Loucy (cell line): Measurements from ENCODE around the gene HSF2.

ENCODE experiments used
- H2AFZ ChIP-seq: fragments of 200-600 bp; sonication (generic); 2 replicates; pipeline ENCODE4 v1.6.0; 2016; ENCODE audit warnings: antibody characterized with exemption, mild to moderate bottlenecking, low read length, moderate library complexity
- H3F3A ChIP-seq: fragments of 200-600 bp; 2 replicates; pipeline ENCODE4 v1.6.0; 2016; ENCODE audit warnings: antibody characterized with exemption, low read depth, mild to moderate bottlenecking
- H3K27me3 ChIP-seq: fragments of 200-600 bp; sonication (generic); 2 replicates; pipeline ENCODE4 v1.6.1; 2014; ENCODE audit warnings: low read length, mild to moderate bottlenecking; ENCODE audit not compliant: insufficient read depth, poor library complexity, severe bottlenecking
- H3K36me3 ChIP-seq: fragments of 200-600 bp; sonication (generic); 2 replicates; pipeline ENCODE4 v1.6.1; 2016; ENCODE audit warnings: low read length; ENCODE audit not compliant: insufficient read depth
- H3K4me1 ChIP-seq: fragments of 200-600 bp; sonication (generic); 2 replicates; pipeline ENCODE4 v1.5.1; 2014; ENCODE audit warnings: low read length, mild to moderate bottlenecking; ENCODE audit not compliant: insufficient read depth, poor library complexity, severe bottlenecking
- H3K4me2 ChIP-seq: fragments of 200-600 bp; sonication (generic); 2 replicates; pipeline ENCODE4 v1.6.0; 2014; ENCODE audit warnings: antibody characterized with exemption, low read length, low read depth, mild to moderate bottlenecking; ENCODE audit not compliant: poor library complexity, severe bottlenecking
- H3K4me3 ChIP-seq: fragments of 200-600 bp; sonication (generic); 2 replicates; pipeline ENCODE4 v1.5.1; 2014; ENCODE audit warnings: low read length, mild to moderate bottlenecking, mixed read lengths; ENCODE audit not compliant: poor library complexity, severe bottlenecking
- H3K79me2 ChIP-seq: fragments of 200-600 bp; sonication (generic); 2 replicates; pipeline ENCODE4 v1.6.1; 2014; ENCODE audit warnings: low read length; ENCODE audit not compliant: insufficient read depth
- H3K9ac ChIP-seq: fragments of 200-600 bp; sonication (generic); 2 replicates; pipeline ENCODE4 v1.6.0; 2014; ENCODE audit warnings: mild to moderate bottlenecking, low read depth, low read length, moderate library complexity; ENCODE audit not compliant: poor library complexity, severe bottlenecking
- H3K9me2 ChIP-seq: fragments of 200-600 bp; sonication (generic); replicated peaks from 2 replicates; pipeline ENCODE4 v1.6.1; 2016; ENCODE audit warnings: low read depth, low read length, mixed read lengths
- H3K9me3 ChIP-seq: fragments of 200-600 bp; sonication (generic); 2 replicates; pipeline ENCODE4 v1.6.1; 2014; ENCODE audit warnings: mild to moderate bottlenecking, antibody characterized with exemption, low read length, low read depth; ENCODE audit not compliant: insufficient read depth
- H4K20me1 ChIP-seq: fragments of 200-600 bp; sonication (generic); 2 replicates; pipeline ENCODE4 v1.6.0; 2014; ENCODE audit warnings: antibody characterized with exemption, low read length, mild to moderate bottlenecking; ENCODE audit not compliant: insufficient read depth, poor library complexity, severe bottlenecking
- CTCF ChIP-seq: fragments of 200-600 bp; sonication (generic); conservative IDR thresholded peaks from 2 replicates; pipeline ENCODE4 v1.5.1; 2014; ENCODE audit warnings: mild to moderate bottlenecking, antibody characterized with exemption, low read length
- EZH2phosphoT487 ChIP-seq: fragments of 200-600 bp; IDR thresholded peaks from 2 replicates; pipeline ENCODE4 v1.6.1; 2018; ENCODE audit warnings: antibody characterized with exemption, mild to moderate bottlenecking, moderate library complexity, borderline replicate concordance

The HSF2 gene

GRCh38 chr6:122426597-122426996 lies 27.1 kb downstream of the HSF2 start:
- Histone ChIP-seq H3K9me2 (no peaks in the 10 kb centered on the region), H4K20me1 (no peaks in the 10 kb centered on the region), H3K9me3 (no peaks in the 10 kb centered on the region), H3K36me3 (peaks cover 89% of the 10 kb centered on the region; the same call in 1 of the 2 replicates), H2AFZ (no peak overlapping the region), H3F3A (no peaks in the 10 kb centered on the region), H3K4me1 (no peaks in the 10 kb centered on the region), H3K4me2 (no peak overlapping the region), H3K27me3 (no peaks in the 10 kb centered on the region), H3K79me2 (no peaks in the 10 kb centered on the region), H3K4me3 (no peak overlapping the region), H3K9ac (no peak overlapping the region)
- TF ChIP-seq EZH2phosphoT487, result no peak
- TF ChIP-seq CTCF, result no peak

GRCh38 chr6:122428781-122429180 lies 29.3 kb downstream of the HSF2 start:
- TF ChIP-seq EZH2phosphoT487 (no peak), CTCF (no peak)
- Histone ChIP-seq H3K27me3 (no peaks in the 10 kb centered on the region), H3K9ac (no peak overlapping the region), H3F3A (no peaks in the 10 kb centered on the region), H3K79me2 (no peaks in the 10 kb centered on the region), H3K9me2 (no peaks in the 10 kb centered on the region), H3K36me3 (peaks cover 87% of the 10 kb centered on the region), H4K20me1 (no peaks in the 10 kb centered on the region), H3K4me2 (no peak overlapping the region), H3K4me1 (no peaks in the 10 kb centered on the region), H3K9me3 (no peaks in the 10 kb centered on the region), H2AFZ (no peak overlapping the region), H3K4me3 (no peak overlapping the region)

GRCh38 chr6:122429323-122429722 lies 29.9 kb downstream of the HSF2 start:
- Histone ChIP-seq H4K20me1 (no peaks in the 10 kb centered on the region), H3K36me3 (peaks cover 88% of the 10 kb centered on the region)

More at GRCh38 chr6:122429323-122429722, 29.9 kb downstream of the HSF2 start:
- H3K4me2 ChIP-seq, result no peak overlapping the region
- no peaks in the 10 kb centered on the region for H3K9me2 ChIP-seq
- H3K9me3 ChIP-seq, result no peaks in the 10 kb centered on the region
- no peaks in the 10 kb centered on the region for H3F3A ChIP-seq
- no peaks in the 10 kb centered on the region for H3K27me3 ChIP-seq
- H3K4me1 ChIP-seq, result no peaks in the 10 kb centered on the region
- no peak overlapping the region for H2AFZ ChIP-seq
- no peak overlapping the region for H3K4me3 ChIP-seq
- no peaks in the 10 kb centered on the region for H3K79me2 ChIP-seq
- TF ChIP-seq CTCF (no peak), EZH2phosphoT487 (no peak)
- H3K9ac ChIP-seq, result no peak overlapping the region
